Subcutaneous abdominal adipose tissue (tissue), 5 donors: ENCODE results near the gene HAL.

Source experiments
- H3K27ac ChIP-seq: one replicate; pipeline ENCODE4 v1.7.0; 2013; ENCODE audit warnings: low read depth, mild to moderate bottlenecking, inconsistent platforms, low read length, moderate library complexity
- H3K27me3 ChIP-seq, 5 donors: one replicate each; pipeline ENCODE4 v1.7.0; 2013; ENCODE audit warnings: low read length in 5 of 5, inconsistent platforms in 1 of 5; ENCODE audit not compliant: control insufficient read depth in 5 of 5, insufficient read depth in 4 of 5
- H3K36me3 ChIP-seq, 5 donors: one replicate each; pipeline ENCODE4 v1.7.0; 2013; ENCODE audit warnings: low read length in 5 of 5; ENCODE audit not compliant: control insufficient read depth in 5 of 5, insufficient read depth in 5 of 5
- H3K4me1 ChIP-seq, 5 donors: one replicate each; pipeline ENCODE4 v1.7.0; 2013; ENCODE audit warnings: low read length in 5 of 5, mild to moderate bottlenecking in 3 of 5, moderate library complexity in 1 of 5; ENCODE audit not compliant: control insufficient read depth in 5 of 5, insufficient read depth in 5 of 5
- H3K4me3 ChIP-seq, 5 donors: one replicate each; pipeline ENCODE4 v1.7.0; 2013; ENCODE audit warnings: low read length in 5 of 5, low read depth in 1 of 5
- H3K9ac ChIP-seq, 5 donors: one replicate each; pipeline ENCODE4 v1.7.0; 2013; ENCODE audit warnings: low read length in 5 of 5, mild to moderate bottlenecking in 4 of 5, moderate library complexity in 3 of 5
- H3K9me3 ChIP-seq, 5 donors: one replicate each; pipeline ENCODE4 v1.7.0; 2013; ENCODE audit warnings: low read length in 5 of 5; ENCODE audit not compliant: control insufficient read depth in 5 of 5
- donor health status: healthy.
- donor health status: healthy.
- donor health status: healthy.
- donor health status: healthy.
- donor health status: healthy.

Gene HAL

GRCh38 chr12:96035283-96036236 is 39.4 kb upstream of the HAL start, which contains the start of gene LTA4H:
Gene LTA4H, minus strand, starts transcription at chr12:96035587. Its CDS starts 68 bp downstream, at chr12:96035519.
- Histone ChIP-seq H3K9ac (peak within 1 kb of the TSS; percentile 43 to 94 (median 91)), H3K4me1 (peaks cover 2 to 18% (median 13%) of the 10 kb centered on the region in 5 donors), H3K27ac (peak within 1 kb of the TSS; percentile 87), H3K27me3 (no peaks in the 10 kb centered on the region), H3K36me3 (no peaks in the 10 kb centered on the region), H3K4me3 (peak within 1 kb of the TSS; percentile 96 to 100 (median 99)), H3K9me3 (no peaks in the 10 kb centered on the region)

DNA sequence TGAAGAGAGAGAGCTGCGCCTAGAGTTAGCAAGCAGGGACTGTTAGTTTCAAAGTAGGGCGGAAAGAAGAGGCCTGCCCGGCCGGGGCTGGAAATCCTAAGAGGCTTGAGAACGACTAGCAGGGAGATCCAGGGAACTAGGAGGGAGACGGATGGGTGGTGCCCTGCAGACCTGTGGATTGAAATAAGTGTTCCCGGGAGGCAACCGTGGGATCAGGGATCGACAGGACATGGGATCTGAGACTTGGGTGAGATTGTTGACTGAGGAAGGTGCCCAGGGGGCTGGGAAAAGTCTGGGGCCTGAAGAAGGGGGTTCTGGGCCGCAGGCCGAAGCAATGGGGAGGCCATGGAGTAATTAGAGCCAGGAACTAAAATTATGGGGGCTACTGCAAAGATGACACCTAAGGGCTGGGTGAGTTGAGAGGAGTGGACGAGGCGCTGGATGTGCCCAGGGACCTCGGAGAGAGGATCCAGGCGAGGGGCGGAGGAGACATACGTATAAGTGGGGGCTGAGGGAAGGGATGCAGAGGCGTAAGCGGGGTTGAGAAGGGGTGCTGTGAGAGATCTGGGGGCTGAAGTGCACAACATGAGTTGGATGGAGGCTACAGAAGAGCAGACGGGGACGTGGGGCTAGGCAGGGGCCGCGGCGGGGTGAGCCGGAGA is 38.6 kb upstream of the HAL start:
- H3K36me3 ChIP-seq, result no peaks in the 10 kb centered on the region
- H3K27me3 ChIP-seq, result no peaks in the 10 kb centered on the region
- H3K9ac ChIP-seq, result peak overlapping the region; percentile 43 to 94 (median 91)

DNA sequence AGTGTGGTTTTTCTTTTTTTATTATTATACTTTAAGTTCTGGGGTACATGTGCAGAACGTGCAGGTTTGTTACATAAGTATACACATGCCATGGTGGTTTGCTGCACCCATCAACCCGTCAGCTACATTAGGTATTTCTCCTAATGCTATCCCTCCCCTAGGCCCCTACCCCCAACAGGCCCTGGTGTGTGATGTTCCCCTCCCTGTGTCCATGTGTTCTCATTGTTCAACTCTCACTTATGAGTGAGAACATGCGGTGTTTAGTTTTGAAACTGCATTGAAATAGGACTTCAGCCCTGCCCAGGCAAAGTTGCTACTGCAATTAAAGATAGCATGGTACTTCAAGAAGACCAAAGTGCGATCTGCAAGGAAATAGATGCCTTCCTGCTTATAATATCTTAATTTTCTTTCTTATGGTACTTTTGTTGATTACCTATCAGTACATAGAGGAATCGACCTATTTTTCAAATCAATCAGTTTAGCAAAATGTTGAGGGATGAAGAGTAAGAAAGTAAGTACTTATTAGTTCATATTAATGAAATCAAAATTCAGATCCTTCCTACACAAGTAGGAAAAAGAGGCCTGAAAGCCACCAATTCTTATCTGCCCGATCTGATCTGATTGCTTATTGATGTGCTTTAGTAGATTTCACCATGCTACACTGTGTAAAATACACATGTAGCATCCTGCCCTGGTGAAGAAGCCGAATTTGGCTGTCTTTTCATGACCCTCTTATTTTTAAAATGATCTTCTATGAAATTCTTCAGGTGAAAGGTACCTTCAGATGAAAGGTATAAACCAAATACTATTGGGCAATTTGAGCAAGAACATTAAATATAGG is 37.6 kb upstream of the HAL start:
- no peaks in the 10 kb centered on the region for H3K27me3 ChIP-seq
- H3K9ac ChIP-seq, result peak overlapping the region; percentile 43 to 94 (median 91)
- peak overlapping the region in 2 of 5 donors; percentile 99 to 100 for H3K4me3 ChIP-seq
- peaks cover 2 to 18% (median 13%) of the 10 kb centered on the region in 5 donors for H3K4me1 ChIP-seq
- no peak overlapping the region for H3K27ac ChIP-seq
- no peaks in the 10 kb centered on the region for H3K36me3 ChIP-seq
- H3K9me3 ChIP-seq, result no peaks in the 10 kb centered on the region

More for the DNA sequence above, 38.6 kb upstream of the HAL start:
- Histone ChIP-seq H3K4me1 (peaks cover 2 to 18% (median 13%) of the 10 kb centered on the region in 5 donors), H3K9me3 (no peaks in the 10 kb centered on the region), H3K27ac (peak overlapping the region; percentile 87), H3K4me3 (peak overlapping the region; percentile 96 to 100 (median 99))

DNA sequence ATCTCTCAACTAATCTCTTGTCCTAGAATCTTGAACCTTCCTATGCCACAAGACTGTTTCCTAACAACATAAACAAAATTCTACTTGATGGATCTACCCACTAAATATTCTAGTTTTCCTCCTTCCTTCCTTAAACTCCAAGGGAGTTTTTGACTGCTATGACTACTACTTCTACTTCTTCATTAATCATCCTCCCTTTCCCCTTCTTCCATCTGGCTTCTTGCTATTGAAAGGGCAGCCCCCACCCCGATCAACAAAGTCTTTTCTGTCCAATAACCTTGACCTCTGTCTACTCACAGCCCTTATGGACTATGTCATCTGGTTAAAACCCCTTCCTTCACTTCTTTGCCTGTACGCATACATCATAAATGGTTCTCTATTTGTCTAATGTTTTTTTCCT is 33.7 kb upstream of the HAL start:
- H3K4me3 ChIP-seq, result no peak overlapping the region
- peaks cover 6 to 22% (median 11%) of the 10 kb centered on the region in 5 donors for H3K36me3 ChIP-seq
- no peak overlapping the region for H3K27ac ChIP-seq
- no peaks in the 10 kb centered on the region for H3K27me3 ChIP-seq
- no peaks in the 10 kb centered on the region for H3K9me3 ChIP-seq
- H3K4me1 ChIP-seq, result peaks cover 0 to 11% (median 10%) of the 10 kb centered on the region in 5 donors
- H3K9ac ChIP-seq, result no peak overlapping the region

DNA sequence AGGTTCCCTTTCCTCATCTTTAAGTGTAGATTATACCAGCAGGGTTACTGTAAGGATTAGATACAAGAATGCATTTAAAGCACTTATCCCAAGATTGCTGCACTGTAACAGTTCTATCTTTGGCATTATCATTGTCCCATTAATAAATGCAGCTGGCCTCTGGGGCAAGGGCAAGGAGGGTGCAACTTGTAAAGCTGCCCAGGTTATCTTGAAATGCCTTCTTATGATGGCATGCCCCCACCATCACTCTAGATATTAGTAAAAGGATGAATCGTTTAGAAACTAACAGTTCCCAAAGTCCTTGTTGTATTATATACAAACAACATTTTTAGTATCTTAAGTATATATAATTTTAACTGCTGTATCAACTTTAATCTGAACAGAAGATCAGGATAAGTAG is 32.4 kb upstream of the HAL start:
- H3K27ac ChIP-seq, result no peak overlapping the region
- H3K9me3 ChIP-seq, result no peaks in the 10 kb centered on the region
- no peaks in the 10 kb centered on the region for H3K27me3 ChIP-seq
- peaks cover 9 to 24% (median 18%) of the 10 kb centered on the region in 5 donors for H3K36me3 ChIP-seq
- no peaks in the 10 kb centered on the region for H3K4me1 ChIP-seq
- H3K9ac ChIP-seq, result no peak overlapping the region
- H3K4me3 ChIP-seq, result no peak overlapping the region

GRCh38 chr12:96026331-96026730 is 30.2 kb upstream of the HAL start:
- H3K9ac ChIP-seq, result no peak overlapping the region
- H3K4me3 ChIP-seq, result no peak overlapping the region
- no peaks in the 10 kb centered on the region for H3K9me3 ChIP-seq
- H3K27me3 ChIP-seq, result no peaks in the 10 kb centered on the region
- H3K4me1 ChIP-seq, result no peaks in the 10 kb centered on the region
- no peak overlapping the region for H3K27ac ChIP-seq
- H3K36me3 ChIP-seq, result peaks cover 22 to 44% (median 35%) of the 10 kb centered on the region in 5 donors

DNA sequence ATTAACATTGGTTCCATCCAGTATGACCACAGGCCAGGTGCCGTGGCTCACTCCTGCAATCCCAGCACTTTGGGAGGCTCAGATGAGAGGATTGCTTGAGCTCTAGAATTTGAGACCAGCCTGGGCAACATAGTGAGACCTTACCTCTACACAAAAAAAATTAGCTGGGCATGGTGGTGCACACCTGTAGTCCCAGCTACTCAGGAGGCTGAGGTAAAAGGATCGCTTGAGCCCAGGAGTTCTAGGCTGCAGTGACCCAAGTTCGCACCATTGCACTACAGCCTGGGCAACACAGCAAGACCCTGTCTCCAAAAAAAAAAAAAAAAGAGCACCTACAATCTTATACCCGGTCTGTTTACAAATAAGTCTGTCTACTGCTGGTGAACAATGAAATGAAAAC is 29.4 kb upstream of the HAL start:
- no peaks in the 10 kb centered on the region for H3K4me1 ChIP-seq
- H3K27ac ChIP-seq, result no peak overlapping the region
- no peak overlapping the region for H3K9ac ChIP-seq
- peaks cover 26 to 46% (median 39%) of the 10 kb centered on the region in 5 donors for H3K36me3 ChIP-seq
- H3K9me3 ChIP-seq, result no peaks in the 10 kb centered on the region
- H3K27me3 ChIP-seq, result no peaks in the 10 kb centered on the region
- H3K4me3 ChIP-seq, result no peak overlapping the region

GRCh38 chr12:96020314-96021003 is 24.3 kb upstream of the HAL start:
- Histone ChIP-seq H3K4me3 (no peak overlapping the region), H3K9me3 (no peaks in the 10 kb centered on the region), H3K9ac (no peak overlapping the region), H3K27me3 (no peaks in the 10 kb centered on the region), H3K4me1 (peaks cover 0 to 1% (median 0%) of the 10 kb centered on the region in 5 donors), H3K36me3 (peaks cover 23 to 50% (median 31%) of the 10 kb centered on the region in 5 donors), H3K27ac (no peak overlapping the region)

- Histone ChIP-seq H3K27ac (no peak overlapping the region), H3K4me1 (peaks cover 0 to 9% (median 3%) of the 10 kb centered on the region in 5 donors), H3K9ac (no peak overlapping the region), H3K36me3 (peaks cover 29 to 60% (median 34%) of the 10 kb centered on the region in 5 donors), H3K9me3 (no peaks in the 10 kb centered on the region), H3K4me3 (no peak overlapping the region), H3K27me3 (no peaks in the 10 kb centered on the region)
Observed at GRCh38 chr12:96015672-96016071, 19.5 kb upstream of the HAL start.
